BJ (cell line): Measurements from ENCODE around the gene DIP2B. TPM values are rescaled to one million over a fixed set of nuclear protein-coding genes. Genes with fewer than 3 reads are reported as not detected.

ENCODE experiments used
- CTCF ChIA-PET: fragments of 350-600 bp; formaldehyde crosslinking; extraction: SDS; loops from one replicate; lab custom pipeline; 2021; ENCODE audit warnings: antibody characterized with exemption, inconsistent platforms; lab: Yijun Ruan, JAX
- POLR2A ChIA-PET: fragments of 300-600 bp; sonication (Branson Sonifier 250); formaldehyde crosslinking; extraction: SDS; loops from one replicate; lab custom pipeline; 2021; ENCODE audit warnings: antibody characterized with exemption; lab: Charles Lee
- DNase-seq: peaks from one replicate; pipeline ENCODE4 v3.0.0-alpha.2; 2011; ENCODE audit warnings: low read depth
- H3K27me3 ChIP-seq: 2 replicates; pipeline ENCODE4 v1.6.0; 2011; ENCODE audit warnings: low read length; ENCODE audit not compliant: control insufficient read depth, insufficient read depth
- H3K36me3 ChIP-seq: 2 replicates; pipeline ENCODE4 v1.5.1; 2011; ENCODE audit warnings: low read length; ENCODE audit not compliant: control insufficient read depth, insufficient read depth
- H3K4me3 ChIP-seq: 2 replicates; pipeline ENCODE4 v1.5.1; 2011; ENCODE audit warnings: low read depth, mild to moderate bottlenecking, control low read depth, low read length
- polyA plus RNA-seq: library from polyadenylated mRNA; depleted of rRNA; stranded (reverse); fragments of >200 nt; gene quantifications from 2 replicates; pipeline ENCODE4 v1.2.3, GENCODE V29; 2011
- TF ChIP-seq, protein P1 (sequence below): IDR thresholded peaks from 2 replicates; pipeline ENCODE4 v1.5.1; 2011; ENCODE audit warnings: low read depth, mild to moderate bottlenecking, control low read depth, inconsistent platforms, low read length, moderate library complexity; ENCODE audit not compliant: insufficient read depth

Gene DIP2B
- polyA plus RNA-seq, 1 experiment, result 13.2 TPM

DNA sequence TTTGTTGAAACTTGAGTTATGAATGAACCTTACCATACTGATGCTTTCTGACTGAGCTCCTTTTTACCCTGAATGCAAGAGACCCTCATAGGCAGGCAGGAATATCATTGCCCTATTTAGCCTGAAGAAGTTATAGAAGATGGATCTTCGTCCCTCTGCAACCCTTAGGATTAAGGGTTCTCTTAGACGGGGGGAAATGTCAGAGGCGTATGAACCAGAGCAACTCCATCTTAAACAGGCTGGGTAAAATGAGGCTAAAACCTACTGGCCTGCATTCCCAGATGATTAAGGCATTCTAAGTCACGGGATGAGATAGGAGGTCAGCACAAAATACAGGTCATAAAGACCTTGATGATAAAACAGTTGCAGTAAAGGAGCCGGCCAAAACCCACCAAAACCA lies 266.6 kb downstream of the DIP2B start:
- TF ChIP-seq, protein P1, sequence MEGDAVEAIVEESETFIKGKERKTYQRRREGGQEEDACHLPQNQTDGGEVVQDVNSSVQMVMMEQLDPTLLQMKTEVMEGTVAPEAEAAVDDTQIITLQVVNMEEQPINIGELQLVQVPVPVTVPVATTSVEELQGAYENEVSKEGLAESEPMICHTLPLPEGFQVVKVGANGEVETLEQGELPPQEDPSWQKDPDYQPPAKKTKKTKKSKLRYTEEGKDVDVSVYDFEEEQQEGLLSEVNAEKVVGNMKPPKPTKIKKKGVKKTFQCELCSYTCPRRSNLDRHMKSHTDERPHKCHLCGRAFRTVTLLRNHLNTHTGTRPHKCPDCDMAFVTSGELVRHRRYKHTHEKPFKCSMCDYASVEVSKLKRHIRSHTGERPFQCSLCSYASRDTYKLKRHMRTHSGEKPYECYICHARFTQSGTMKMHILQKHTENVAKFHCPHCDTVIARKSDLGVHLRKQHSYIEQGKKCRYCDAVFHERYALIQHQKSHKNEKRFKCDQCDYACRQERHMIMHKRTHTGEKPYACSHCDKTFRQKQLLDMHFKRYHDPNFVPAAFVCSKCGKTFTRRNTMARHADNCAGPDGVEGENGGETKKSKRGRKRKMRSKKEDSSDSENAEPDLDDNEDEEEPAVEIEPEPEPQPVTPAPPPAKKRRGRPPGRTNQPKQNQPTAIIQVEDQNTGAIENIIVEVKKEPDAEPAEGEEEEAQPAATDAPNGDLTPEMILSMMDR, result no peak
- H3K4me3 ChIP-seq, result no peak overlapping the region
- H3K36me3 ChIP-seq, result peaks cover 1% of the 10 kb centered on the region; the same call in 1 of the 2 replicates
- POLR2A ChIA-PET, result interaction anchor here (0.6 kb wide), 1 partner anchor 55 kb away, joined by 3 read pairs; no protein-coding TSS in a partner anchor
- no peaks in the 10 kb centered on the region for H3K27me3 ChIP-seq
- CTCF ChIA-PET, result no interaction called here
- DNase-seq, result no peak

DNA sequence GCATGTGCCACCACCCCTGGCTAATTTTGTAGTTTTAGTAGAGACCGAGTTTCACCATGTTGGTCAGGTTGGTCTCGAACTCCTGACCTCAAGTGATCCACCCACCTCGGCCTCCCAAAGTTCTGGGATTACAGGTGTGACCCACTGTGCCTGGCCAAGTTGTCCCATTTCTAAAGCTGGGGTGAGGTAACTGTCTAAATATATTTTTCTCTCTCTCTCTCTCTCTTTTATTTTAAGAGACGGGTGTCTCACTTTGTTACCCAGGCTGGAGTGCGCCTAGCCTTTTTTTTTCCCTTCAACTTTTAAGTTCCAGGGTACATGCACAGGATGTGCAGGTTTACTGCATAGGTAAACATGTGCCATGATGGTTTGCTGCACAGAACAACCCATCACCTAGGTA lies 267.7 kb downstream of the DIP2B start:
- peaks cover 1% of the 10 kb centered on the region; the same call in 1 of the 2 replicates for H3K36me3 ChIP-seq
- CTCF ChIA-PET, result interaction anchor here (0.6 kb wide), 1 partner anchor 498 kb away, joined by 3 read pairs; the partner anchor contains the start of gene SMAGP
- no peak for DNase-seq
- H3K4me3 ChIP-seq, result no peak overlapping the region
- TF ChIP-seq, protein P1, result no peak
- POLR2A ChIA-PET, result no interaction called here
- H3K27me3 ChIP-seq, result no peaks in the 10 kb centered on the region

DNA sequence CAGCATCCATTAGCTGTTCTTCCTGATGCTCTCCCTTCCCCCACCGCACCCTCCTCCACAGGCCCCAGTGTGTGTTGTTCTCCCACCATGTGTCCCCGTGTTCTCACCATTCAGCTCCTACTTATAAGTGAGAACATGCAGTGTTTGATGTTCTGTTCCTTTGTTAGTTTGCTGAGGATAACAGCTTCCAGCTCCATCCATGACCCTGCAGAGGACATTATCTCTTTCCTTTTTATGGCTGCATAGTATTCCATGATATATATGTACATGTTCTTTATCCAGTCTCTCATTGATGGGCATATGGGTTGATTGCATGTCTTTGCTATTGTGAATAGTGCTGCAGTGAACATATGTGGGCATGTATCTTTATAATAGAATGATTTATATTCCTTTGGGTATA lies 268.1 kb downstream of the DIP2B start:
- peaks cover 1% of the 10 kb centered on the region; the same call in 1 of the 2 replicates for H3K36me3 ChIP-seq
- TF ChIP-seq, protein P1, result no peak
- DNase-seq, result no peak
- no peak overlapping the region for H3K4me3 ChIP-seq
- CTCF ChIA-PET, result no interaction called here
- POLR2A ChIA-PET, result no interaction called here
- H3K27me3 ChIP-seq, result no peaks in the 10 kb centered on the region

DNA sequence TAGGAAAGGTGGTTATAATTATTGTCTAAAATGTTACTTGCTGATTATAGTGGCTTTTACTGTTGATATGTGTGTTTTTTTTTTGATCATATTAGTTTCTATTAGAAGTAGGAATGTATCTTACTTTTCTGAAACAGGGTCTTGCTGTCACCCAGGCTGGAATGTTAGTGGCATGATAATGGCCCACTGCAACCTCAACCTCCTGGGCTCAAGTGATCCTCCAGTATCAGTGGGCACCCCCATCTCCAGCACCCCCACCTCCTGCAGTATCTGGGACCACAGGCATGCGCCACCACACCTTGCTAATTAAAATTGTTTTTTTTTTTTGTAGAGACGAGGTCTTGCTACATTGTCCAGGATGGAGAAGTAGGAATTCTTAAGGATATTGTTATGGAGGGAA lies 270.5 kb downstream of the DIP2B start:
- no peak for DNase-seq
- TF ChIP-seq, protein P1, result no peak
- POLR2A ChIA-PET, result interaction anchor here (0.6 to 0.7 kb wide), 2 partner anchors 11 to 230 kb away, joined by 3 to 7 read pairs; no protein-coding TSS in a partner anchor
- CTCF ChIA-PET, result interaction anchor here (0.6 to 2.2 kb wide), 3 partner anchors 10 to 50 kb away, joined by 3 to 13 read pairs (median 3); no protein-coding TSS in a partner anchor
- Histone ChIP-seq H3K4me3 (no peak overlapping the region), H3K27me3 (no peaks in the 10 kb centered on the region), H3K36me3 (peaks cover 1% of the 10 kb centered on the region; the same call in 1 of the 2 replicates)

DNA sequence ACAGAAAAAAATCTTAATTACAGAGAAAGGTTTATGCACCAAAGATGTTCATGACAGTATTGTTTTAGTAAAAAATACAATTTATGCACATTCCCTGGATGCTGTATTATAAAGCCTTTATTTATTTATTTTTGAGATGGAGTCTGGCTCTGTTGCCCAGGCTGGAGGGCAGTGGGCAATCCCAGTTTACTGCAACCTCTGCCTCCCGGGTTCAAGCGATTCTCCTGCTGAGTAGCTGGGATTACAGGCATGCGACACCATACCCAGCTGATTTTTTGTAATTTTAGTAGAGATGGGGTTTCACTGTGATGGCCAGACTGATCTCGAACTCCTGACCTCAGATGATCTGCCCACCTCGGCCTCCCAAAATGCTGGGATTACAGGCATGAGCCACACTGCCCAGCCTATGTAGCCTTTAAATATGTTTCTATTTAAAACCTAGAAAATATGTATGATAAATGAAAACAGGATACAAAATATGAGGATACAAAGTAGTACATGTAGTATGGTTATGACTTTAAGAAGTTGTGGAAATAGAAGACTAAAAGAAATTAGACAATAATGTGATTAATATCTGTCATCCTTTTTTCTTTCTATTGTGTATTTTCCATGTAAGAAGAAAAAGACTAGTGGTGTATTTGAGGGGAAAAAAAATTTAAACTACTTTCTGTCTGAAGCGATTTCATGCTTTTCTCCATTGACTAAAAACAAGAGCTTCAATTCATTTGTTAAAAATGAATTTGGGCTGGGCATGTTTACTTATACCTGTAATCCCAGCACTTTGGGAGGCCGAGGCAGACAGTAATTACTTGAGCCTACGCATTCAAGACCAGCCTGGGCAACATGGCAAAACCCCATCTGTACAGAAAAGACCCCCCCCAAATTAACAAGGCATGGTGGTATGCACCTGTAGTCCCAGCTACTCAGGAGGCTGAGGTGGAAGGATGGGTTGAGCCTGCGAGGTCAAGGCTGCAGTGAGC lies 272.3 kb downstream of the DIP2B start:
- ChIA-PET CTCF (interaction anchor here (0.7 to 2.8 kb wide), 4 partner anchors 10 to 13 kb away, joined by 3 to 9 read pairs (median 5); partner anchors contain the start of gene ATF1), POLR2A (no interaction called here)
- DNase-seq, result no peak

More for the DNA sequence above, 272.3 kb downstream of the DIP2B start:
- TF ChIP-seq, protein P1, result no peak
- Histone ChIP-seq H3K27me3 (no peaks in the 10 kb centered on the region), H3K4me3 (no peak overlapping the region), H3K36me3 (no peaks in the 10 kb centered on the region; the same call in none of the 2 replicates)
